DMS153 treated with DMSO at 0.1 percent for 48 hours (cell line): Measurements from ENCODE around the gene AMOTL1.
A peak's percentile ranks its signal among the peaks of the same experiment; 100 is the strongest.

Source experiments
- DNase-seq: peaks from one replicate; lab custom pipeline; 2025; ENCODE audit not compliant: unreplicated experiment; lab: John Stamatoyannopoulos, UW

The AMOTL1 gene

GRCh38 chr11:94814272-94814976, 46.3 kb downstream of the AMOTL1 start:
- DNase-seq, result no peak

GRCh38 chr11:94815705-94816344, 47.7 kb downstream of the AMOTL1 start:
- DNase-seq, result no peak

- DNase-seq, result no peak
Observed at GRCh38 chr11:94820480-94820879, 52.3 kb downstream of the AMOTL1 start.

GRCh38 chr11:94821439-94821838, 53.3 kb downstream of the AMOTL1 start:
- DNase-seq, result no peak

- no peak for DNase-seq
Observed at GRCh38 chr11:94822080-94822479, 53.9 kb downstream of the AMOTL1 start.

- no peak for DNase-seq
Observed at GRCh38 chr11:94823102-94823732, 55.1 kb downstream of the AMOTL1 start.

GRCh38 chr11:94825031-94825430, 56.9 kb downstream of the AMOTL1 start:
- DNase-seq, result no peak

GRCh38 chr11:94825481-94825880, 57.3 kb downstream of the AMOTL1 start:
- DNase-seq, result no peak

- DNase-seq, result no peak
Observed at GRCh38 chr11:94826415-94826814, 58.3 kb downstream of the AMOTL1 start.

- no peak for DNase-seq
Observed at GRCh38 chr11:94828088-94828487, 59.9 kb downstream of the AMOTL1 start.

- DNase-seq, result no peak
Observed at GRCh38 chr11:94830722-94831510, 62.8 kb downstream of the AMOTL1 start.

- no peak for DNase-seq
Observed at GRCh38 chr11:94831529-94831928, 63.4 kb downstream of the AMOTL1 start.

- no peak for DNase-seq
Observed at GRCh38 chr11:94832604-94833235, 64.6 kb downstream of the AMOTL1 start.

GRCh38 chr11:94834911-94835593, 66.9 kb downstream of the AMOTL1 start:
- no peak for DNase-seq

GRCh38 chr11:94835594-94835927, 67.4 kb downstream of the AMOTL1 start:
- no peak for DNase-seq

- DNase-seq, result no peak
Observed at GRCh38 chr11:94837317-94837716, 69.2 kb downstream of the AMOTL1 start.

- peak; percentile 69 for DNase-seq
Observed at GRCh38 chr11:94838027-94838731, 70.0 kb downstream of the AMOTL1 start.

GRCh38 chr11:94840209-94840608, 72.1 kb downstream of the AMOTL1 start:
- no peak for DNase-seq

GRCh38 chr11:94844031-94844430, 75.9 kb downstream of the AMOTL1 start:
- DNase-seq, result no peak

- DNase-seq, result peak; percentile 62
Observed at GRCh38 chr11:94845622-94846021, 77.5 kb downstream of the AMOTL1 start.
